Tongue (tissue), 2 donors: ENCODE measurements around the gene MAP10. TPM values are rescaled to one million over a fixed set of nuclear protein-coding genes. Genes with fewer than 3 reads are reported as not detected.

ENCODE experiments used
- small RNA-seq: library from RNA; depleted of rRNA; stranded (forward); fragments of <200 nt; gene quantifications from one replicate; pipeline ENCODE3, GENCODE V24; 2014; ENCODE audit warnings: low replicate concordance
- total RNA-seq: library from RNA; depleted of rRNA; stranded (reverse); fragments of >200 nt; gene quantifications from one replicate; pipeline ENCODE4 v1.2.3, GENCODE V29; 2014

The MAP10 gene
- total RNA-seq, 1 donor from 2014 or later = 4.8 TPM

Small RNA genes within 50 kb of the gene (small RNA-seq; reads per million reads assigned to genes)
- gene RNU1-74P = not detected

Other genes with a start within 250 kb of the MAP10 start
- 71.3 TPM for gene SIPA1L2, start 175.3 kb upstream of the MAP10 start, total RNA-seq
- 37.6 TPM for gene NTPCR, start 145.2 kb downstream of the MAP10 start, total RNA-seq